ENCODE results near the gene PRKD1. TPM values are rescaled to one million over a fixed set of nuclear protein-coding genes. Genes with fewer than 3 reads are reported as not detected.
"Not testable (repeated sequence)": the region's sequence is repeated elsewhere in the genome, so short reads cannot be mapped to it uniquely, and the experiment has no call there.

PRKD1 gene
- total RNA-seq, 1 donor from 2014 or later = 0.54 TPM

GRCh38 chr14:29706700-29707099, 220.9 kb downstream of the PRKD1 start:
- no peaks in the 10 kb centered on the region for H3K36me3 Mint-ChIP-seq (ENCODE audit: unreplicated experiment)
- no peaks in the 10 kb centered on the region for H3K9me3 Mint-ChIP-seq (ENCODE audit: unreplicated experiment)
- no peak for TF ChIP-seq CTCF (IDR thresholded peaks at IDR 0.05; ENCODE audit: partially characterized antibody, unreplicated experiment)

GRCh38 chr14:29705801-29706200, 221.8 kb downstream of the PRKD1 start:
- no peak for DNase-seq
- TF ChIP-seq CTCF (IDR thresholded peaks at IDR 0.05; ENCODE audit: partially characterized antibody, unreplicated experiment) = no peak
- no peak overlapping the region for H3K4me3 Mint-ChIP-seq (ENCODE audit: unreplicated experiment)
- no peak overlapping the region for H3K27ac Mint-ChIP-seq (ENCODE audit: unreplicated experiment)
- H3K4me1 Mint-ChIP-seq (ENCODE audit: low read depth, unreplicated experiment) = no peaks in the 10 kb centered on the region
- H3K36me3 Mint-ChIP-seq (ENCODE audit: unreplicated experiment) = no peaks in the 10 kb centered on the region
- H3K27me3 Mint-ChIP-seq (ENCODE audit: unreplicated experiment) = no peaks in the 10 kb centered on the region
- H3K9me3 Mint-ChIP-seq (ENCODE audit: unreplicated experiment) = no peaks in the 10 kb centered on the region

More at GRCh38 chr14:29706700-29707099, 220.9 kb downstream of the PRKD1 start:
- DNase-seq = no peak
- Mint-ChIP-seq H3K27me3 (ENCODE audit: unreplicated experiment) (no peaks in the 10 kb centered on the region), H3K27ac (ENCODE audit: unreplicated experiment) (no peak overlapping the region), H3K4me3 (ENCODE audit: unreplicated experiment) (no peak overlapping the region), H3K4me1 (ENCODE audit: low read depth, unreplicated experiment) (no peaks in the 10 kb centered on the region)

GRCh38 chr14:29689597-29689996, 238.1 kb downstream of the PRKD1 start:
- not testable (repeated sequence) for H3K36me3 Mint-ChIP-seq (ENCODE audit: unreplicated experiment); H3K4me1 Mint-ChIP-seq (ENCODE audit: low read depth, unreplicated experiment); H3K27ac Mint-ChIP-seq (ENCODE audit: unreplicated experiment); H3K4me3 Mint-ChIP-seq (ENCODE audit: unreplicated experiment); DNase-seq; H3K9me3 Mint-ChIP-seq (ENCODE audit: unreplicated experiment); H3K27me3 Mint-ChIP-seq (ENCODE audit: unreplicated experiment)

- Mint-ChIP-seq H3K27ac (ENCODE audit: unreplicated experiment) (no peak overlapping the region), H3K4me1 (ENCODE audit: low read depth, unreplicated experiment) (no peaks in the 10 kb centered on the region), H3K4me3 (ENCODE audit: unreplicated experiment) (no peak overlapping the region), H3K36me3 (ENCODE audit: unreplicated experiment) (no peaks in the 10 kb centered on the region), H3K27me3 (ENCODE audit: unreplicated experiment) (no peaks in the 10 kb centered on the region), H3K9me3 (ENCODE audit: unreplicated experiment) (peaks cover 2% of the 10 kb centered on the region)
- no peak for TF ChIP-seq CTCF (IDR thresholded peaks at IDR 0.05; ENCODE audit: partially characterized antibody, unreplicated experiment)
- no peak for DNase-seq
Measured at GRCh38 chr14:29687866-29688265, 239.8 kb downstream of the PRKD1 start.

GRCh38 chr14:29687071-29687765, 240.4 kb downstream of the PRKD1 start:
- no peaks in the 10 kb centered on the region for H3K36me3 Mint-ChIP-seq (ENCODE audit: unreplicated experiment)
- H3K9me3 Mint-ChIP-seq (ENCODE audit: unreplicated experiment) = peaks cover 2% of the 10 kb centered on the region
- DNase-seq = no peak
- no peak for TF ChIP-seq CTCF (IDR thresholded peaks at IDR 0.05; ENCODE audit: partially characterized antibody, unreplicated experiment)
- H3K27me3 Mint-ChIP-seq (ENCODE audit: unreplicated experiment) = no peaks in the 10 kb centered on the region
- no peak overlapping the region for H3K27ac Mint-ChIP-seq (ENCODE audit: unreplicated experiment)
- no peak overlapping the region for H3K4me3 Mint-ChIP-seq (ENCODE audit: unreplicated experiment)
- no peaks in the 10 kb centered on the region for H3K4me1 Mint-ChIP-seq (ENCODE audit: low read depth, unreplicated experiment)

Data from glutamatergic neuron (in vitro differentiated cells).